Fibroblast of lung (primary cell): ENCODE measurements around the gene G0S2. TPM values are rescaled to one million over a fixed set of nuclear protein-coding genes. Genes with fewer than 3 reads are reported as not detected.

Experiments
- DNase-seq, 2 donors: peaks; one replicate each; pipeline versions ENCODE4 v3.0.0 to v3.0.0-alpha.2; 2010; ENCODE audit warnings: low read depth in 2 of 2
- H2AFZ ChIP-seq: 2 replicates; pipeline ENCODE4 v1.5.1; 2012; ENCODE audit warnings: low read length, control low read depth, inconsistent platforms
- H3K27ac ChIP-seq: 2 replicates; pipeline ENCODE4 v1.5.1; 2011; ENCODE audit warnings: low read length, control low read depth; ENCODE audit not compliant: insufficient read depth
- H3K27me3 ChIP-seq: 2 replicates; pipeline ENCODE4 v1.5.1; 2011; ENCODE audit warnings: mild to moderate bottlenecking, low read length; ENCODE audit not compliant: control insufficient read depth, insufficient read depth
- H3K36me3 ChIP-seq: 2 replicates; pipeline ENCODE4 v1.5.1; 2011; ENCODE audit warnings: low read length; ENCODE audit not compliant: control insufficient read depth, insufficient read depth
- H3K4me1 ChIP-seq: 2 replicates; pipeline ENCODE4 v1.5.1; 2011; ENCODE audit warnings: low read length; ENCODE audit not compliant: control insufficient read depth, insufficient read depth; ENCODE audit errors: extremely low read depth
- H3K4me2 ChIP-seq: 2 replicates; pipeline ENCODE4 v1.5.1; 2011; ENCODE audit warnings: low read length, control low read depth; ENCODE audit not compliant: insufficient read depth; ENCODE audit errors: extremely low read depth
- H3K4me3 ChIP-seq, 4 experiments: fragments of 200-600 bp in 1 of 4; sonication (generic) in 1 of 4; replicated peaks in 1 of 4; 2 replicates each; pipeline ENCODE4 v1.5.1; 2011 to 2016; ENCODE audit warnings: low read length in 4 of 4, low read depth in 3 of 4, mild to moderate bottlenecking in 3 of 4, control low read depth in 2 of 4, inconsistent platforms in 1 of 4, mixed read lengths in 1 of 4; ENCODE audit not compliant: insufficient read depth in 1 of 4; ENCODE audit errors: control extremely low read depth in 1 of 4
- H3K79me2 ChIP-seq: 2 replicates; pipeline ENCODE4 v1.5.1; 2012; ENCODE audit warnings: mild to moderate bottlenecking, low read length, inconsistent platforms; ENCODE audit not compliant: control insufficient read depth, insufficient read depth
- H3K9ac ChIP-seq: 2 replicates; pipeline ENCODE4 v1.5.1; 2011; ENCODE audit warnings: mild to moderate bottlenecking, low read length, control low read depth; ENCODE audit not compliant: insufficient read depth
- H3K9me3 ChIP-seq: 2 replicates; pipeline ENCODE4 v1.5.1; 2012; ENCODE audit warnings: low read depth, low read length; ENCODE audit not compliant: control insufficient read depth, insufficient read depth
- H4K20me1 ChIP-seq: 2 replicates; pipeline ENCODE4 v1.5.1; 2011; ENCODE audit warnings: low read length; ENCODE audit not compliant: control insufficient read depth, insufficient read depth; ENCODE audit errors: extremely low read depth
- CTCF ChIP-seq, 2 donors: IDR thresholded peaks in 1 of 2; conservative IDR thresholded peaks in 1 of 2; 1 replicate in 1 of 2; 2 replicates in 1 of 2; pipeline ENCODE4 v1.5.1; 2011 to 2012; ENCODE audit warnings: low read length in 2 of 2, control low read depth in 1 of 2, inconsistent platforms in 1 of 2, low read depth in 1 of 2, mild to moderate bottlenecking in 1 of 2
- EZH2 ChIP-seq: IDR thresholded peaks from 2 replicates; pipeline ENCODE4 v1.5.1; 2012; ENCODE audit warnings: low read length, control low read depth, mild to moderate bottlenecking; ENCODE audit errors: missing control alignments
- polyA plus RNA-seq, 2 donors: library from polyadenylated mRNA; depleted of rRNA in 1 of 2; stranded (reverse) in 1 of 2; unstranded in 1 of 2; fragments of >200 nt; gene quantifications; 2 replicates each; pipeline ENCODE4 v1.2.1, GENCODE V29; 2011 to 2012; ENCODE audit warnings: missing spikeins in 1 of 2
- total RNA-seq: library from RNA; depleted of rRNA; stranded (reverse); fragments of >200 nt; gene quantifications from 2 replicates; pipeline ENCODE4 v1.2.1, GENCODE V29; 2014

The G0S2 gene
- total and polyA plus RNA-seq, 2 donors (not counting 1 experiment from before 2014, with no cell fraction given) = 3.9 to 79.1 TPM

- Histone ChIP-seq H3K27ac (no peak overlapping the region), H3K9ac (no peak overlapping the region), H3K4me1 (peaks cover 7% of the 10 kb centered on the region), H3K27me3 (no peaks in the 10 kb centered on the region), H4K20me1 (no peaks in the 10 kb centered on the region), H3K9me3 (no peaks in the 10 kb centered on the region), H3K4me3 (no peak overlapping the region), H3K79me2 (no peaks in the 10 kb centered on the region), H3K4me2 (no peak overlapping the region), H2AFZ (no peak overlapping the region), H3K36me3 (no peaks in the 10 kb centered on the region)
- no peak for TF ChIP-seq EZH2
- TF ChIP-seq CTCF (conservative IDR thresholded peaks at IDR 0.05 in 1 of 2, IDR thresholded peaks at IDR 0.05 in 1 of 2; ENCODE audit: low read depth in 1 of 2, low read length in 2 of 2) = no peak
- DNase-seq = peak; percentile 51 to 84
Observed at GRCh38 chr1:209688746-209689234, 13.6 kb downstream of the G0S2 start.

- no peaks in the 10 kb centered on the region for H3K27me3 ChIP-seq
- no peak overlapping the region for H3K4me3 ChIP-seq
- no peak overlapping the region for H3K9ac ChIP-seq
- no peak overlapping the region for H3K4me2 ChIP-seq
- no peaks in the 10 kb centered on the region for H3K36me3 ChIP-seq
- H2AFZ ChIP-seq = no peak overlapping the region
- no peaks in the 10 kb centered on the region for H3K9me3 ChIP-seq
- DNase-seq = no peak
- no peaks in the 10 kb centered on the region for H3K79me2 ChIP-seq
- no peak for TF ChIP-seq EZH2
- TF ChIP-seq CTCF (conservative IDR thresholded peaks at IDR 0.05 in 1 of 2, IDR thresholded peaks at IDR 0.05 in 1 of 2; ENCODE audit: low read depth in 1 of 2, low read length in 2 of 2) = no peak
- H3K27ac ChIP-seq = no peak overlapping the region
- H4K20me1 ChIP-seq = no peaks in the 10 kb centered on the region
- peaks cover 7% of the 10 kb centered on the region for H3K4me1 ChIP-seq
Observed at GRCh38 chr1:209689477-209689876, 14.3 kb downstream of the G0S2 start.

- H3K27ac ChIP-seq = no peak overlapping the region
- H3K9ac ChIP-seq = no peak overlapping the region
- H3K36me3 ChIP-seq = no peaks in the 10 kb centered on the region
- TF ChIP-seq CTCF (conservative IDR thresholded peaks at IDR 0.05 in 1 of 2, IDR thresholded peaks at IDR 0.05 in 1 of 2; ENCODE audit: low read depth in 1 of 2, low read length in 2 of 2) (no peak), EZH2 (no peak)
- H3K9me3 ChIP-seq = no peaks in the 10 kb centered on the region
- no peaks in the 10 kb centered on the region for H4K20me1 ChIP-seq
- H3K4me1 ChIP-seq = peaks cover 7% of the 10 kb centered on the region
- no peak for DNase-seq
- H3K4me2 ChIP-seq = no peak overlapping the region
- H3K27me3 ChIP-seq = no peaks in the 10 kb centered on the region
- no peak overlapping the region for H3K4me3 ChIP-seq
- no peaks in the 10 kb centered on the region for H3K79me2 ChIP-seq
- H2AFZ ChIP-seq = no peak overlapping the region
Observed at GRCh38 chr1:209691237-209691636, 16.0 kb downstream of the G0S2 start.
